ENCODE measurements around the gene AMMECR1L.
"Not testable (repeated sequence)": the region's sequence is repeated elsewhere in the genome, so short reads cannot be mapped to it uniquely, and the experiment has no call there.

Gene AMMECR1L

DNA sequence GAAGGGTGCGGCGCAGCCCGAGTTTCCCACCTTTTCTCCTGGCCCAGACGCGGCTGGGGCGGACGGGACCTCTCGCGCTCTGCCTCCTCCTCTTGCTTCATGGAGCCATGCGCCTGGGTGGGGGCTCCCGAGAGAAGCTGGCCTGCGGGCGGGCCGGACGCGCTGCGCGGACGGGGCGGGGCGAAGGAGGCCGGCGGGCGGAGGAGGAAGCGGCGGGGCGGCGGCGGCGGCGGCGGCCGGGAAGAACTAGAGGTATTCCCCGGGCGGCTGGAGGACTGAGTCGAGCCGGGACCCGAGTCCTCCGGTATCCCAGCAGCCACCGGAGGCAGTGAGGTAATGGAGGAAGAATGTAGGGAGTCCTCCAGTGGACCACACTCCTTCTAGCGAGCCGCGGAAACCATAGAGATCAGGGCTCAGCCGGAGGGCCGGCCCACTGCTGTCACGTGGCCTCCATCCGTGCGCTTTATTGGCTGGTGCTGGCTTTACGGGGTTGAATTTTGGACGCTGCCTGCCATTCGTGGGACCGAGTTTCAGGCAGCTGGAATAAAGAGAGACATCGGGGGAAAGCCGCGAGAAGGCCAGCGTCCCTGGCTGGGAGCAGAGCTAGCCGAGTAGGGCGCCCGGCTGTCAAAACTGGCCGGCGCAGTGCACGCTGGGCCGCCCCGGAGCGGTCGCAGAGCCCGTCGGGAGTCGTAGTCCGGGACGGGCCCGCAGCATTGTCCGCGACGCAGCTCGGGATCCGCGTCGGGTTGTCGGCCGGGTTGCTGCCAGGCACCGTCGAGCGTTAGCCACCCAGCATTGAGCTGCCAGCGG lies at the start of gene AMMECR1L:
Gene AMMECR1L (minus strand): TSS at position 177 of the 813 bp plus-strand sequence. CDS start 11,722 bp downstream, outside the sequence.
- DNase-seq: peak; percentile 76

DNA sequence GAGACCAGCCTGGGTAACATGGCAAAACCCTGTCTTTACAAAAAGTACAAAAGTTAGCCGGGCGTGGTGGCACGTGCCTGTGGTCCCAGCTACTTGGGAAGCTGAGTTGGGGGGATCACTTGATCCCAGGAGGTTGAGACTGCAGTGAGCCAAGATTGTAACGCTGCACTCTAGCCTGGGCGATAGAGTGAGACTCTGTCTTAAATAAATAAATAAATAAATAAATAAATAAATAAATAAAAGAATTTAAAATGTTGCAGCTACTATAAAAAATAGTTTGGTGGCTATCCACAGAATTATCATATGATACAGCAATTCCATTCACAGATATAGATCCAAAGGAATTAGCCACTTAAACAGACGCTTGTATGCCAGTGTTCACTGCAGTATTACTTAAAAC lies 49.6 kb upstream of the AMMECR1L start:
- no peak for DNase-seq

DNA sequence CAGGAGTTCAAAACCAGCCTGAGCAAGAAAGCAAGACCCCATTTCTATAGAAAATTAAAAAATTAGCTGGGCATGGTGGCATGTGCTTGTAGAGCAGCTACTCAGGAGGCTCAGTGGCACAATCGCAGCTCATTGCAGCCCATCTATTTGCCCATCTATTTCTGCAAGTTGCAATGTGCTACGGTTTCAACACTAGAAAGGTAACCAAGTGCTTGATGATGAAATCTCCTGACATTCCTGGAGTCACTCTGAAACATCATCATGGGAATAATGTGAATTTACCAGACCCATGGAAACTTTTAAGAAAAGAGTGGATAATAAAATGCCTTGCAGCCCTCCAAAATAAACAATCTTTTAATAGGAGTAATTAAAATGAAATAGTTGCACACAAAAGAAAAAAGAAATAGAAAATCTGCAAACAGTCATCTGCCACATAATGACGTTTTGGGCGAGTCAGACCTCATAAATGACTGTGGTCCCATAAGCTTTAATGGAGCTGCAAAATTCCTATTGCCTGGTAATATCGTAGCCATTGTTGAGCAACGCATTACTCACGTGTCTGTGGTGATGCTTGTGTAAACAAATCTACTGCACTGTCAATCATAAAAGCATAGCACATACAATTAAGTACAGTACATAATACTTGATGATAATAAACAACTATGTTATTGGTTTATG lies 46.6 kb upstream of the AMMECR1L start:
- DNase-seq: no peak

DNA sequence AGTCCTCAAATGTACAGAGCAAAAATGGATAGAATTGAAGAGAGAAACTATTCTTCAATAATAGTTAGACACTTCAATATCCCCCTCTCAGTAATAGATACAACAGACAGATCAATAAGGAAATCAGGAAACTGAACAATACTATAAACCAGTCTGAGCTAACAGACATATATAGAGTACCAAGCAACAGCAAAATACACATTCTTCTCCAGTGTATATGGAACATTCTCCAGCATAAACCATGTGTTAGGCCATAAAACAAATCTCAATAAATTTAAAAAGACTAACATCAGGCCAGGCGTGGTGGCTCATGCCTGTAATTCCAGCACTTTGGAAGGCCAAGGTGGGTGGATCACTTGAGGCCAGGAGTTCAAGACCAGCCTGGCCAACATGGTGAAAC lies 43.7 kb upstream of the AMMECR1L start:
- DNase-seq: no peak

DNA sequence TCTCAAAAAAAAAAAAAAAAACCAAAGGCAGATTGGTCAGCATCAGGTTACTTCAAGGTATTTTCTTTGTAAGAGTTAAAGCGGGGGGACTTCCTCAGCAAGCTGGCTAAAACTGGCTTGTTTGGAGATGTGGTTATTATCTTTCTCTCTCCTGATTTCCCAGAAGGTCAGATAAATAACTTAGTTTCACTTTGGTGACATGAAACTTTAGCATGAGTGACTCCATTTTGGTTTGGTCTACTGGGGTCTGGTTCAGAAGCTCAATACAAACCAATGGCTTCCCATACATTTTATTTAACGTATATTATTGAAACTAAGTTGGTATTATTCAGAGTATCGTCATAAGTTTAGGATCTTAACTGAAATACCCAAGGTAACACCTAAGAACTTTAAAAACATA lies 41.6 kb upstream of the AMMECR1L start:
- no peak for DNase-seq

DNA sequence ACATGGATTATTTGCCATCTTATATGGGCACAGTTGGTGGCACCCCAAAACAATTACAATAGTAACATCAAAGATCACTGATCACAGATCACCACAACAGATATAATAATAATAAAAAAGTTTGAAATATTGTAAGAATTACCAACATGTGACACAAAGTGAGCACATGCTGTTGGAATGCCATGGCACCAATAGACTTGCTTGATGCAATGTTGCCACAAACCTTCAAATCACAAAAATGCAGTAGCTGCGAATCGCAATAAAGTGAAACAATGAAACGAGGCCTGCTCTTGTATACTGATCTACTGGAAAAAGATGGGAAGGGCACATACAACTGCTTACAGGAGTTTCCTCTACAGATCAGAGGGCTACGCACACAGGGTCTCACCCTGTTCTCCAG lies 32.2 kb upstream of the AMMECR1L start:
- DNase-seq: no peak

DNA sequence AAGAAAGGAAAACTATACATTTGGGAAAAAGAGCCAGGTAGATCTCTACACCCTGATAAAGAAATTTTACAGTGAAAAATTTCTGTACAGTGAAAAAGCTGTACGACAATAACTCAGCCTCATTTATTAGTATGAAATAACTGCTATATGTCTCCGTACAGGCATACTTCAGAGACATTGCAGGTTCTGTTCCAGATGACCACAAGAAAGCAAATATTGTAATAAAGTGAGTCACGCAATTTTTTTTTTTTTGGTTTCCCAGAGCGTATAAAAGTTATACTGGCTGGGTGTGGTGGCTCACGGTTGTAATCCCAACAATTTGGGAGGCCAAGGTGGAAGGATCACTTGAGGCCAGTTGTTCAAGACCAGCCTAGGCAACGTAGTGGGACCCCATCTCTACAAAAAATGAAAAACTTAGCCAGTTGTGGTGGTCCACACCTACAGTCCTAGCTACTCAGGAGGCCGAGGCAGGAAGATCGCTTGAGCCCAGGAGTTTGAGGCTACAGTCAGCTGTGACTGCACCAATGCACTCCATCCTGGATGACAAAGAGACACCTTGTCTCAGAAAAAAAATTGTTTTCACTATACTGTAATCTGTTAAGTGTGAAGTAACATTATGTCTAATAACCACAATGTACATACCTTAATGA lies 28.2 kb upstream of the AMMECR1L start:
- DNase-seq: no peak

DNA sequence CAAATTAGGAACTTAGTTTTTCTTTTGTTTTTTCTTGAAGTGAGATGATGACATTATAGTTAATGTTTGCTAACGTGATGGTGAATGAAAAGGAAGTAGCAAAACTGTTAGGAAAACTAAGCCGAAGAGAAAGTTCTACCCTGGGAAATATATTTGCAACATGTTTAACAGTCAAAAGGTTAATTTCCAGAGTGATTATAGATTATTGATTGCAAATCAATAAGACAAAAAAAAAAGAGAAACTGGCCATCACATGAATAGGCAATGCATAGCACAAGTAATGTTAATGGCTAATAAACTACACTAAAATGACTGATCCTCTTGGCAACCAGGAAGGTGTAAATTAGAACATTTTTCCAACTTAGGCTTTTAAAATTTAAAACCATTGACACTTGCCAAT lies 26.0 kb upstream of the AMMECR1L start:
- no peak for DNase-seq

DNA sequence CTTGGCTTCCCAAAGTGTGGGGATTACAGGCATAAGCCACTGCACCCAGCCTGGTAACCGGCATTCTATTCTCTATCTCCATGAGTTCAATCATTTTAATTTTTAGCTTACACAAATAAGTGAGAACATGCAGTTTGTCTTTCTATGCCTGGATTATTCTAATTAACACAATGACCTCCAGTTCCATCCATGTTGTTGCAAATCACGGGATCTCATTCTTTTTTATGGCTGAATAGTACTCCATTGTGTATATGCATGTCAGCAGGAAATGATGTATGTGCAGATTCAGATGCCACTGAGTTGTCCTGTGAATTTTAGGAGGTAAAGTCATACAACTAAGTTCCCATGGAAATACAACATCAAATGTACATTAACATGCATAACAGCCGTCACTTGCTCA lies 24.7 kb upstream of the AMMECR1L start:
- DNase-seq: no peak

DNA sequence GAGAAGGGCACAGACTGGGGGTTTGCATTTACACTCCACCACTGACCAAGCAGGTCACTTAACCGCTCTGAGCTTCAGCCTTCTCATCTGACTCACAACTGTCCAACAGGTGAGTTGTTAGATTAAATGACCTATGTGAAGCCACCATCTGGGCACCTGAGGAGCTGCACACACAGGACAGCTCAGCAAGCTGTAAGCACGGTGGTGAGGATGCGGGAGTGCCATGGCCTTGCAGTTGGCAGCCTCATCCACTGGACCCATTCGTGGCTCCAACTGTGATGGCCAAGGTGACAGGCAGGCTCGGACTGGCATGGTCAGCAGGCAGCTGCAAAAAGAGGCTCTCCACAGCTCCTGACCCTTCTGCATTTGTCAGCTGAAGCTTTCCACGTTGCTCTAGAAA lies 23.3 kb upstream of the AMMECR1L start:
- DNase-seq: no peak

DNA sequence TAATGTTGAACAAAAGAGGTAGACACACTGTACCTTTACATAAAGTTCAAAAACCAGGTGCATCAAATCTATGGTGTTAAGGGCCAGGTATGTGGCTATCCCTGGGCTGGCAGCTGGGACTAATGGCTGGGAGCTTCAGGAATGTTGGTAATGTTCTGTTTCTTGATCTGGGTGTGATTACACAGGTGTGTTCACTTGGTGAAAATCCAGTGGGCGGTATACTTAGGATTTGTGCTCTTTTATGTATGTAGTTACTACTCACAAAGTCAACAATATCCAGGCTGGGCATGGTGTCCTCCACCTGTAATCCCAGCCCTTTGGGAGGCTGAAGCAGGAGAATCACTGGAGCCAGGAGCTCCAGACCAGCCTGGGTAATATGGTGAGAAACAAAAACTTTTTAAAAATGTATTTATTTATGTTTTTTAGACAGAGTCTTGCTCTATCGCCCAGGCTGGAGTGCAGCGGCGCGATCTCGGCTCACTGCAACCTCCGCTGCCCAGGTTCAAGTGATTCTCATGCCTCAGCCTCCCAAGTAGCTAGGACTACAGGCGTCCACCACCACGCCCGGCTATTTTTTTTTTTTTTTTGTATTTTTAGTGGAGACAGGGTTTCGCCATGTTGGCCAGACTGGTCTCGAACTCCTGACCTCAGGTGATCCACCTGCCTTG lies 22.1 kb upstream of the AMMECR1L start:
- DNase-seq: not testable (repeated sequence)

DNA sequence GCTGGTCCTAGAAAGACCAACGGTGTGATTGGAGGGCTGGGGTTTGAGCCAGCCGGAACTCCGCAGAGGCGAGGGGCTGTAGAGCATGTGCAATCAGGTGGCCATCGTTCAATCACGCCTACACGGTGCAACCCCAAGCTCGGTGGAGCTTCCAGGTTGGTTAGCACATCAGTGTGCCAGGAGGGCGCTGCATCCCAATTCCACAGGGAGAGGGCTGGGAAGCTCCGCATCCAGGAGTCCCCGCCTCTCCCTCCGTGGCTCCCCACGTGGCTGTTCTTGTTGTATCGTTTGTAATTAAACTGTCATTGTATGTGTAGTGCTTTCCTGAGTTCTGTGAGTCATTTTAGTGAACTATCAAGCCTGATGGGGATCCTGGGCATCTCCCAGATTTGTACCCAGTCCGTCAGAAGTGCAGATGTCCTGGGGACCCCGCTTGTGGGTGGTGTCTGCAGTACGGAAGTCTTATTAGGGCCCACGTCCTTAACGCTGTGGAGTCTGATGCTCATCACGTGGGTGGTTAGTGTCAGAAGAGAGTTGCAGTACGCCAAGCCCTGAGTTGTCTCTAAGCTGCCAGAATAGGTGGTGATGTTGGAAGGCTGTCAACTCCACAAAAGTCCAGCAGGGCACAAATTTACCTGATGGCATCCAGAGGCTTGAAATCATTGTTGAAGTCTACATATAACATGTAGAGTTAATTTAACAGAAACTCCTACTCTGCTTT lies 20.6 kb upstream of the AMMECR1L start:
- no peak for DNase-seq

DNA sequence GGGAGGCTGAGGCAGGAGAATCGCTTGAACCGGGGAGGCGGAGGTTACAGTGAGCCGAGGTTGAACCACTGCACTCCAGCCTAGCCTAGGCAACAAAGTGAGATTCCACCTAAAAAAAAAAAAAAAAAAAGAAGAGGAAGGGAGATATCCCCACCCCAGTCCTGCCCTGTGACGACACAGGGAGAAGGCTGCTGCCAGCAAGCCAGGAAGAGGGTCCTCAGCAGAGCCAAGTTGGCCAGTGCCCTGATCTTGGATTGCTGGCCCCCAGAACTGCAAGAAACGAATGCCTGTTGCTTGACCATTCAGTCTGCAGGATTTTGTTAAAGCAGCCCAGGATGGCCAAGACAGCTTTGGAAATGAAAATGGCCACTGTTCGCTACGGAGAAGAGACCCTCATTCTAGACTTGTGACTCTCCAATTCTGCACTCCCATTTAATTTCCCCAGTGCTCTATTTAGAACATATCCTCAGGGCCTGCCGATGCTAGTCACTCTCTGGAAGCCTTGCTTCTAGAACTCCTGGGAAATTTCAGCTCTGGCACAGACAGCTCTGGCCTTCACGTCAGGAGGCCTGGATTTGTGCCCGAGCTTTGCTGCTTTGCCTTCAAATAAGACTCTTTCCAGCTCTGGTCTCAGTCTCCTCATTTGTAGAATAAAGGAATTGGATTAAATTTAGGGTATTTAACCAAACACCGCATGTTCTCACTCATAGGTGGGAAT lies 15.7 kb upstream of the AMMECR1L start:
- no peak for DNase-seq

DNA sequence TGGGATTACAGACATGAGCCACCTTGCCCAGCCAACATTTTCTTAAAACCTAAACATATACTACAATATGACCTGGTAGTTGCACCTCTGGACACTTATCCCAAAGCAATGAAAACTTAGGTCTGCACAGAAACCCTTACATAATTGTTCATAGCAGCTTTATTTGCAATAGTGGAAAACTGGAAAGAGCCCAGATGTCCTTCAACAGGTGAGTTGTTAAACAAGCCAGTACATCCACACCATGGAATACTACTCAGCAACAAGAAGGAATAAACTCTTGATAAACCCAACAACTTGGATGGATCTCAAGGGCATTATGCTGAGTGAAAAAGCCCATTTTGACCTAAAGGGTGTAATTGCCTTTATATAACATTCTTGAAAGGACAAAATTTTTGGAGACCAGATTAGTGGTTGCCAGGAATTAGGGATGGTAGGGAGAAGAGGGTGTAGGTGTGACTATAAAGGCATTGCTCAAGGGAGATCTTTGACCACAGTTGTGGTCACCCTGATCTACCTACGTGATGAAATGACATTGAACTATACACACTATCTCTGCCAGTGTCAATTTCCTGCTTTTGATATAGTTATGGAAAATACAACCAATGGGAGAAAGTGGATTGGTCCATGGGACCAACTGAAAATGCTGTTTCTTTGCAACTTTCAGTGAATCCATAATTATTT lies 11.9 kb upstream of the AMMECR1L start:
- no peak for DNase-seq

DNA sequence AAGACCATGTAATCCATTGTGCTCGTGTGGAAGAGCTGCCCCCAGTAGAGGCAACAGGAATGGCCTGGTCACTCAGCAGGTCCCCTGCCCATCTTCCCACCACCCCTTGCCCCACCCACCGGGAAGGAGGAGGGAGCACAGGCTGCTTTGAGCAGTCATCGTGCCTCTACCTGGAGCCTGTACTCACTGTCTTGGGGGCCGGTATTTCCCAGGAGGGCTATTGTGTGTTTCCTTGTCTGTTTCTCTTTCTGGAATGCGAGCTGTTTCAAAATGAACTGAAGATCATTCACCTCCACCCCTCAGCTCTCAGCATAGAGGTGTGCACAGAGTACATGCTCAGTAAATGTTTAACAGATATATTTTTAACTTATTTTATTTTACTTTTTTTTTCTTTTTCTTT lies 7.7 kb upstream of the AMMECR1L start:
- DNase-seq: no peak

DNA sequence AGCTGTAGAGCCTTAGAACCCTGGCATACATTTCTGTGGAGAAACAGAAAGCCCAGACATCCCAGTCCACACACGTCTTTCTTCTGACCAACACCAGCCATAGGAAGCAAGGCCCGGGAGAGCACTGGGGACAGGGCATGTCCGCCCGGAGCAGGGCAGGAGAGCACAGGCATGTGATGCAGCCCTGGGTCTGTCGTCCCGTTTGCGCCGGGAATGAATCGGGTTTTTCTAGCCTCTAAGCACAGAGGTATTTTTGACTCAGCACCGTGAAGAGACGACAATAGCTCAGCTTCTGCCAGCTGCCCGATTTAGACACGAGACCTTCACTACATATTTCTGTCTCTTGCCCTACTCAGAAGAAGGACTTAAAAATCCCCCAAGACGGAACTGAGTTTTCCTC lies 7.3 kb upstream of the AMMECR1L start:
- no peak for DNase-seq

DNA sequence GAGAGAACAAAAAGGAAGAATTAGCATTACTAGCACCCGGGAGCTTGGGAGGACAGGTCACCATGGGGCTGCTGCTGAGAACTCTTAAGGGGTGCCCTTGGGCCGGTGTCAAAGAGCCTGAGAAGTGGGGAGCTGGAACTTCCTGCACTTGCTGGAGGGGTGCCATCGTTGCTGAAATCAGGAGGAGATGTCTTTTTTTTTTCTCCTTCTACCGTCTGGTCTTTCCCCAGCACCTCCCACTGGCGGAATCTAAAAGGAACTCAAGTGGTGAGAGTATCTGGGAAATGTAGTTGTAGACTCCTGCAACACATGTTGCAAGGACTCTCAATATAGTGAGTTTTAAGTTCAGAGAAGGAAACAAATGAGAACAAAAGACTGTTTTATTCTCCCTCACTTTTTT lies 6.1 kb upstream of the AMMECR1L start:
- DNase-seq: no peak

DNA sequence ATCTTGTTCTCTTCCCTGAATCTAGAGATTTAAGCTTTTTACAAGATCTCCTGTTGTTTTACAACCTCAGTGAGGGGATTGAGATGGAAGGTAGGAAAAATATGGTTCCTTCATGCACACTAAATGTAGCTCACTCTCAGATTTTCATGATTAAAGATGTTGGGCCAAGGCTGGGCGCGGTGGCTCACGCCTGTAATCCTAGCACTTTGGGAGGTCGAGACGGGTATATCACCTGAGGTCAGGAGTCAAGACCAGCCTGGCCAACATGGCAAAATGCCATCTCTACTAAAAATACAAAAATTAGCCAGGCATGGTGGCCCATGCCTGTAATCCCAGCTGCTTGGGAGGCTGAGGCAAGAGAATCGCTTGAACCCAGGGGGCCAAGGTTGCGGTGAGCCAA lies 5.0 kb upstream of the AMMECR1L start:
- DNase-seq: not testable (repeated sequence)

DNA sequence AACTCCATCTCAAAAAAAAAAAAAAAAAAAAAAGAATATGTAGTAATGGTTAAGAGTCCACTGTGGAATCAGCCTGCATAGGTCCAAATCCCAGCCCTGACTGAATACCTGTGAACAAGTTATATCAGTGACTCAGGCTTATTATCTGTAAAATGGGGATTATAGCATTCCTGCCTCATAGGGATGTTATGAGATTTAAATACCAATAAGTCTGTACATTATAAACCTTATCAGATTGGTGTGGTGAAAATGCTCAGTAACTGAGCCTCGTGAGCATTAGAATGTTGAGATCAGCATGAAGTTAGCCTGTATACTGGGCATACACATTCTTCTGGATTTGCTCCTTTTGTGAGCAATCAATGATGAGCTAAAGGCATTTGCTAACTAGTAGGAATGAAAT lies 3.0 kb upstream of the AMMECR1L start:
- no peak for DNase-seq

DNA sequence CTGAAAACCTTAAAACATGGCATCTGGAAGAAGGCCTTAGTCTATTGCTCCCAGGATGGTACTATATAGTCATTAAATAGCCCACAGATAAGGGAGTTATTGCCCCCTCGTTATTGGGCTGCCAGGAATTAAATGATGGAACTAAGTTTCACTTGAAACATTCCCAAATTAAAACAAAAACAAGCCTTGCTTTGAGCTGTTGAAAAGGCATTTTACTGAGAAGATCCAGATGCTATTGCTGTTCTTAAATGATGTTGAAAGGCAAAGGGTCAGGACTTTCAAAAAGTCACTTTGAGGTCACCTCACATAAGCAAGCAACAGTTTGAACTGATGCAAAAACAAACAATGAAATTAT lies 2.0 kb upstream of the AMMECR1L start:
- no peak for DNase-seq

DNA sequence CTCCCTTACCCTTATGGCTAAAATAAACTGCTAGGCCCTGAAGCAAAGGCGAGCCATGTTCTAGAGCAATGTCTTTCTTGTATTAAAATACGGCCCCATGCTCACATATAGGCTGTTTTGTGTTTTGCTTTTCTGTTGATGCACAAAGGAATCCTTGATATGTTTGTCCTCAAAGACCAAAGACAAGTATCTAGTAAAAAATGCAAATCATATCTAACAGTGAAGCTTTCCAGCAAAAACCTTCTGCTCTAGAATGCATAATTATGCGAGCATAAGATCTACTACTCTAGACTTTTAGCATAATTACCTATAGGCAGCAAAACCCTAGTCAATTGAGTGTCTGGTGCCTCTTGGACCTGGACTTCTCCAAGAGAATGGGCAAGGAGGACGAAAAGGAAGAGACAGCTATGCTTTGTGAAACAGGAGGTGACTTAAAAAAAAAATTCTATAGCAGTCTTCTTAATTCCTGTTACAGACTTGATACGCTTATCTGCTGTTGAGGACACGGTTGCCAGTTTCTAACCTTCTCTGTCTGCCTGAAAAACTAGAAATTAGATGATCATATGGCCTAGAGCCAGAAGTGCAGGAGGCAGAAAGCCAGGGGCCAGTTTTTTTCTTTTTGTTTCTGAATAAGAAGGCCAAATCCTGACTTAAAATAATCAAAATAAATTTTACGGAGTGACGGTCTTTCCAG lies 1.5 kb upstream of the AMMECR1L start:
- no peak for DNase-seq

All from activated CD4-positive, alpha-beta T cell treated with anti-CD3 and anti-CD28 coated beads for 48 hours (primary cell).